GM21528 (cell line): ENCODE results near the gene MDGA2.
"Not testable (repeated sequence)": the region's sequence is repeated elsewhere in the genome, so short reads cannot be mapped to it uniquely, and the experiment has no call there.

Experiments
- ATAC-seq: cut with Tn5 transposase; IDR thresholded peaks from one replicate; pipeline ENCODE4 v1.9.1; 2021; ENCODE audit warnings: mild to moderate bottlenecking, moderate library complexity; ENCODE audit not compliant: unreplicated experiment, low FRiP score

MDGA2 gene

GRCh38 chr14:47626151-47627035, 49.0 kb downstream of the MDGA2 start:
- no peak for ATAC-seq

GRCh38 chr14:47624126-47624525, 51.3 kb downstream of the MDGA2 start:
- not testable (repeated sequence) for ATAC-seq

GRCh38 chr14:47619392-47619791, 56.0 kb downstream of the MDGA2 start:
- no peak for ATAC-seq

GRCh38 chr14:47606566-47606965, 68.8 kb downstream of the MDGA2 start:
- no peak for ATAC-seq

- ATAC-seq: peak; percentile 13
Measured at GRCh38 chr14:47596860-47597259, 78.5 kb downstream of the MDGA2 start.

- peak; percentile 95 for ATAC-seq
Measured at GRCh38 chr14:47596232-47596631, 79.2 kb downstream of the MDGA2 start.

GRCh38 chr14:47595552-47595951, 79.9 kb downstream of the MDGA2 start:
- no peak for ATAC-seq

- ATAC-seq: no peak
Measured at GRCh38 chr14:47590767-47591495, 84.5 kb downstream of the MDGA2 start.

GRCh38 chr14:47585447-47585846, 90.0 kb downstream of the MDGA2 start:
- ATAC-seq: no peak

- ATAC-seq: no peak
Measured at GRCh38 chr14:47567273-47567672, 108.1 kb downstream of the MDGA2 start.

- no peak for ATAC-seq
Measured at GRCh38 chr14:47557894-47558293, 117.5 kb downstream of the MDGA2 start.

GRCh38 chr14:47555333-47555732, 120.1 kb downstream of the MDGA2 start:
- no peak for ATAC-seq

GRCh38 chr14:47549886-47550285, 125.5 kb downstream of the MDGA2 start:
- ATAC-seq: no peak

GRCh38 chr14:47543459-47543858, 131.9 kb downstream of the MDGA2 start:
- ATAC-seq: no peak

GRCh38 chr14:47541662-47542061, 133.7 kb downstream of the MDGA2 start:
- ATAC-seq: no peak

GRCh38 chr14:47539031-47539461, 136.4 kb downstream of the MDGA2 start:
- ATAC-seq: no peak

- ATAC-seq: no peak
Measured at GRCh38 chr14:47536341-47536740, 139.1 kb downstream of the MDGA2 start.

- ATAC-seq: no peak
Measured at GRCh38 chr14:47526591-47527244, 148.7 kb downstream of the MDGA2 start.

- no peak for ATAC-seq
Measured at GRCh38 chr14:47524524-47524923, 150.9 kb downstream of the MDGA2 start.

- no peak for ATAC-seq
Measured at GRCh38 chr14:47520382-47520781, 155.0 kb downstream of the MDGA2 start.

GRCh38 chr14:47511829-47512228, 163.6 kb downstream of the MDGA2 start:
- no peak for ATAC-seq
